Cardiac muscle cell (in vitro differentiated cells and primary cell): Measurements from ENCODE around the gene PILRB. TPM values are rescaled to one million over a fixed set of nuclear protein-coding genes. Genes with fewer than 3 reads are reported as not detected.
"Not testable (repeated sequence)": the region's sequence is repeated elsewhere in the genome, so short reads cannot be mapped to it uniquely, and the experiment has no call there.

ENCODE experiments used
- DNase-seq, 2 donors: peaks; one replicate each; pipeline versions ENCODE4 v3.0.0 to v3.0.0-alpha.2; 2010 to 2017; ENCODE audit warnings: low read depth in 1 of 2, low spot score in 1 of 2
- H3K27ac ChIP-seq: fragments of 200-600 bp; sonication (generic); 2 replicates; pipeline ENCODE4 v1.5.1; 2016
- H3K27me3 ChIP-seq: fragments of 200-600 bp; sonication (generic); 2 replicates; pipeline ENCODE4 v1.6.0; 2016; ENCODE audit warnings: control low read depth
- H3K36me3 ChIP-seq: fragments of 200-600 bp; sonication (generic); 2 replicates; pipeline ENCODE4 v1.5.1; 2016; ENCODE audit warnings: control low read depth
- H3K4me1 ChIP-seq: fragments of 200-600 bp; sonication (generic); 2 replicates; pipeline ENCODE4 v1.8.1; 2017; ENCODE audit warnings: low read depth, mild to moderate bottlenecking, mixed run types
- H3K4me3 ChIP-seq: fragments of 200-600 bp; sonication (generic); 2 replicates; pipeline ENCODE4 v1.5.1; 2016; ENCODE audit warnings: mild to moderate bottlenecking
- H3K9me3 ChIP-seq: fragments of 200-600 bp; sonication (generic); 2 replicates; pipeline ENCODE4 v1.5.1; 2017; ENCODE audit warnings: low read depth, mild to moderate bottlenecking, control low read depth
- polyA plus RNA-seq: library from polyadenylated mRNA; unstranded; fragments of >200 nt; fragmentation: Nextera tagmentation; extraction: Ambion mirVana; gene quantifications from 2 replicates; pipeline ENCODE4 v1.2.1, GENCODE V29; 2016
- total RNA-seq: library from RNA; depleted of rRNA; stranded (reverse); fragments of >200 nt; gene quantifications from 2 replicates; pipeline ENCODE4 v1.2.3, GENCODE V29; 2016
- TF ChIP-seq, protein P1 (sequence below): IDR thresholded peaks from 2 replicates; pipeline ENCODE4 v1.5.1; 2012; ENCODE audit warnings: low read depth, mild to moderate bottlenecking, low read length

Gene PILRB
- total and polyA plus RNA-seq, 2 experiments from 2014 or later = 28.5 to 31.0 TPM

DNA sequence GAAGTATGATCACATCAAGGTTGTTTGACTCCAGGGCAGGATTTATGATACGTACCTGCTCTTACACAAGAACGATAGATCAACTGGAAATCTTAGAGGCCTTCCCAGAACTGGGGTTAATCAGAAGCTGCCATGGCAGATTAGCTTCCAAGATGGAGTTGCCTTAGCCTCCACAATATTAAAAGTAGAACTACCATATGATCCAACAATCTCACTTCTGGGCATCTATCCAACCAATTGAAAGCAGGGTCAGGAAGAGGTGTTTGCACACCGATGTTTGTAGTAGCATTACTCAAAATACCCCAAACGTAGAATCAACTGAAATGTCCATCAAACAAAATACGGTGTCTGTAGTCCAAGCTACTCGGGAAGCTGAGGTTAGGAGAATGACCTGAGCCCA, 6.6 kb downstream of the PILRB start:
- Histone ChIP-seq H3K4me1 (no peaks in the 10 kb centered on the region), H3K4me3 (no peak overlapping the region), H3K27me3 (no peaks in the 10 kb centered on the region), H3K27ac (no peak overlapping the region), H3K36me3 (peaks cover 34% of the 10 kb centered on the region), H3K9me3 (no peaks in the 10 kb centered on the region)
- TF ChIP-seq, protein P1, sequence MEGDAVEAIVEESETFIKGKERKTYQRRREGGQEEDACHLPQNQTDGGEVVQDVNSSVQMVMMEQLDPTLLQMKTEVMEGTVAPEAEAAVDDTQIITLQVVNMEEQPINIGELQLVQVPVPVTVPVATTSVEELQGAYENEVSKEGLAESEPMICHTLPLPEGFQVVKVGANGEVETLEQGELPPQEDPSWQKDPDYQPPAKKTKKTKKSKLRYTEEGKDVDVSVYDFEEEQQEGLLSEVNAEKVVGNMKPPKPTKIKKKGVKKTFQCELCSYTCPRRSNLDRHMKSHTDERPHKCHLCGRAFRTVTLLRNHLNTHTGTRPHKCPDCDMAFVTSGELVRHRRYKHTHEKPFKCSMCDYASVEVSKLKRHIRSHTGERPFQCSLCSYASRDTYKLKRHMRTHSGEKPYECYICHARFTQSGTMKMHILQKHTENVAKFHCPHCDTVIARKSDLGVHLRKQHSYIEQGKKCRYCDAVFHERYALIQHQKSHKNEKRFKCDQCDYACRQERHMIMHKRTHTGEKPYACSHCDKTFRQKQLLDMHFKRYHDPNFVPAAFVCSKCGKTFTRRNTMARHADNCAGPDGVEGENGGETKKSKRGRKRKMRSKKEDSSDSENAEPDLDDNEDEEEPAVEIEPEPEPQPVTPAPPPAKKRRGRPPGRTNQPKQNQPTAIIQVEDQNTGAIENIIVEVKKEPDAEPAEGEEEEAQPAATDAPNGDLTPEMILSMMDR = no peak
- DNase-seq = no peak

DNA sequence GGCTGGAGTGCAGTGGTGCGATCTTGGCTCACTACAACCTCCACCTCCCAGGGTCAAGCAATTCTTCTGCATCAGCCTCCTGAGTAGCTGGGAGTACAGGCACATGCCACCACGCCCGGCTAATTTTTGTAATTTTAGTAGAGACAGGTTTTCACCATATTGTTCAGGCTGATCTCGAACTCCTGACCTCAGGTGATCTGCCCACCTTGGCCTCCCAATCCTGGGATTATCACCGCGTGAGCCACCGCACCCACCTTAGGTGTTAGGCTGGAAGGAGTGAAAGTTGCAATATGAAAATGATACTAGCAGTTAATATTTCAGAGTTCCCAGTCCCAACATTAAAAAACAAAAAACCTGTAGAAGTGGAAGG, 8.1 kb downstream of the PILRB start:
- H3K27me3 ChIP-seq, H3K4me3 ChIP-seq, H3K27ac ChIP-seq, H3K4me1 ChIP-seq, DNase-seq, H3K9me3 ChIP-seq: not testable (repeated sequence)
- H3K36me3 ChIP-seq = peaks cover 27% of the 10 kb centered on the region

DNA sequence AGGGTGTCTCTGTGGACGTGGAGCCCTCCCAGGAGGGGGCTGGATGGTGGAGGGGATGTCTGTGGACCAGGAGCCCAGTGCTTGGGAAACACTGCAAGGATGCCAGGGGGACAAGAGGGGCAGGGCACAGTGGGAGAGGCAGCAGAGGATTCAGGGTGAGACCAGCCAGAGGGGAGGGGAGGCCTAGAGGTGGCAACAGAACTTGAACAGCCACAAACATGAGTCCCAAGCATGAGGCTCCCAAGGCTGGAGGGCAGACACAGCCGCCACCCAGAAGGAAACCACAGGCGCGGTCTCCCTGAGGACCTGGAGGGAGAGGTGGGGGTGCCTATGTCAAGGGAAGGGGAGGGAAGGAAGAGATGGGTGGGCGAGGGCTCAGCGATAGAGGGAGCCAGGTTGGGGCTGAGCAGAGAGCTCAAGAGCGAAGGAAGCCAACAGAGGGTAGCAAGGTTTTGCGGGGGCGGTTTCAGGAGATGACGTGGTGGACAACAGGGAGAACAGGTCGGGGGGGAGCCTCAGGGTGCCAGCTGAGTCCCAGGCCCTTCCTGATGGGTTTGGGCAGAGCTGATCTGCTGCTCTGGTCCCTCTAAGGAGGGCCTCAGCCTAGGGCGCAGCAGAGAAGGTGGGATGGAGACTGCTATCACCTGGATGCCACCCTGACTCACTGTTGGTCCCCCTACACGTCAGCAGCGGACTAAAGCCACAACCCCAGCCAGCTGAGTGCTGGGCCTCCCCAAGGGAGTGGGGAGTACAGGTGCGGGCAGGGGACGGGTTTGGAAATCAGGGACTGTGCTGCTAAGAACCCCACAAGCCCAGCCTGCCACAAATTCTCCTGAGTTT, 8.7 kb downstream of the PILRB start:
- peaks cover 20% of the 10 kb centered on the region for H3K36me3 ChIP-seq
- H3K4me3 ChIP-seq = no peak overlapping the region
- H3K27me3 ChIP-seq = no peaks in the 10 kb centered on the region
- H3K9me3 ChIP-seq = no peaks in the 10 kb centered on the region
- DNase-seq = no peak
- no peaks in the 10 kb centered on the region for H3K4me1 ChIP-seq
- peak overlapping the region; percentile 22 for H3K27ac ChIP-seq
- TF ChIP-seq, protein P1 = no peak

DNA sequence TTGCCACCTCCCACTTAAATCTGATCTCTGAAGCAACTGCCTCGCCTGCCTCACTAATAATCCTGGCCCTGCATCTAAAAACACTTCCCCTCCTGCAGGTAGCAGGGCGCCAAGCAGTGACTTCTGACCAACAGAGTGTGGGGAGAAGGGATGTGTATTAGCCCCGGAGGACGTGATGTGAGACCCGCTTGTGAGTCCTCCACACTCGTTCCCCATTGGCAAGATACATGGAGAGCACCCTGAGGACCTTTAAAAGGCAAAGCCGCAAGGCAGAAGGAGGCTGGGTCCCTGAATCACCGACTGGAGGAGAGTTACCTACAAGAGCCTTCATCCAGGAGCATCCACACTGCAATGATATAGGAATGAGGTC, 9.3 kb downstream of the PILRB start:
- Histone ChIP-seq H3K27me3 (no peaks in the 10 kb centered on the region), H3K27ac (peak overlapping the region; percentile 22), H3K36me3 (peaks cover 14% of the 10 kb centered on the region), H3K4me3 (no peak overlapping the region), H3K9me3 (no peaks in the 10 kb centered on the region), H3K4me1 (no peaks in the 10 kb centered on the region)
- TF ChIP-seq, protein P1 = no peak
- DNase-seq = no peak

DNA sequence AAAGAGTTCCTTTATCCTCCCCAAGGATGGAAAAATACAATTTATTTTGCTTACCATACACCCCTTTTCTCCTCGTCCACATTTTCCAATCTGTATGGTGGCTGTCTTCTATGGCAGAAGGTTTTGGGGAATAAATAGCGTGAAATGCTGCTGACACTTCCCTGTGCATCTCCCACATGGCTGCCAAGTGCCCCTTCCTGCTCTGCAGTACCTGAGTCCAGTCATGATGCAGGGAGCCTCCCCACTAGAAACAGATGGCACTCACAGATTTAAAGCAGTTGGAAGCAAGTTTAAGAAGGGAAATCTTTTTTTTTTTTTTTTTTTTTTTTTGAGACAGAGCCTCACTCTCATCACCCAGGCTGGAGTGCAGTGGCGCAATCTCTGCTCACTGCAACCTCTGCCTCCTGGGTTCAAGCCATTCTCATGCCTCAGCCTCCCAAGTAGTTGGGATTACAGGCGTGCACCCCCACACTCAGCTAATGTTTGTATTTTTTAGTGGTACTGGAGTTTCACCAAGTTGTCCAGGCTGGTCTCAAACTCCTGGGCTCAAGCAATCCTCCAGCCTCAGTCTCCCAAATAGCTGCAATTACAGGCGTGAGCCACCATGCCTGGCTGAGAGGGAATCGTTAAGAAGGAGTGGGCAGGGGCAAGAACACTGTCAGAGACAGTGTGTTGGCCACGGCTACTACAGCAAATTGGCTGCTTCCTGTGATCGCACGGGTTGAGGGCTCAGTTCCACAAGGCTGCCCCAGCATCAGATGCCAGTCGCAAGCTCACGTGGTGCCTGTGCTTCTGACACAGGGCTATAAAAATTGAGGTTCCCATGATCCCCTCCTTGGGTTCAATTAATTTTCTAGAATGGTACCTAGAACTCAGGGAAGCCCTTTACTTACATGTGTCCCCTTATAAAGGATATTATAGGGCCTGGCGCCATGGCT, 10.0 kb downstream of the PILRB start:
- TF ChIP-seq, protein P1 = no peak

DNA sequence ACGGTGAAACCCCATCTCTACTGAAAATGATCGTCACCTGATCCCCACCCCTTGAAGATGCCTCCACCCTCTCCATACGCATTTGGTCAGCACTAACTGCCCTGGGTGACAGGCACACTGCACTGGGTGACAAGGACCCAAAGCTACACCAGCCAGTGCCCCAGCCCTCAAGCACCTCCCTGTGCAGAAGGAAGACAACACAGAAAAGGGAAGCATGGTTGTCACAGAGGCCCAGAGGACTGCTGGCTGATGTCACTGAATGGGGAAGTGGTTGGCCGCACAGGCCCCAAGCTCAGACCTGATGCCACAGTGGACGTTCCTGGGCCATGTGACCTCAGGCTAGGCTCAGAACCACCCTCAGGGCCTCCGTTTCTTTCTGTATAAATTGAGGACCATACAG, 11.2 kb downstream of the PILRB start:
- Histone ChIP-seq H3K4me1 (no peaks in the 10 kb centered on the region), H3K9me3 (no peaks in the 10 kb centered on the region), H3K4me3 (no peak overlapping the region), H3K27ac (no peak overlapping the region), H3K36me3 (peaks cover 3% of the 10 kb centered on the region), H3K27me3 (no peaks in the 10 kb centered on the region)
- DNase-seq = no peak
- TF ChIP-seq, protein P1 = no peak

More for the DNA sequence above, 10.0 kb downstream of the PILRB start:
- Histone ChIP-seq H3K27ac (no peak overlapping the region), H3K36me3 (peaks cover 9% of the 10 kb centered on the region), H3K4me1 (no peaks in the 10 kb centered on the region), H3K9me3 (no peaks in the 10 kb centered on the region), H3K27me3 (no peaks in the 10 kb centered on the region), H3K4me3 (no peak overlapping the region)
- DNase-seq = no peak
